NCI-H1694 (cell line): Measurements from ENCODE around the gene KTI12.
A peak's percentile ranks its signal among the peaks of the same experiment; 100 is the strongest.
"Not testable (repeated sequence)": the region's sequence is repeated elsewhere in the genome, so short reads cannot be mapped to it uniquely, and the experiment has no call there.

Experiments used
- DNase-seq: peaks from one replicate; lab custom pipeline; 2025; lab: John Stamatoyannopoulos, UW

The KTI12 gene

DNA sequence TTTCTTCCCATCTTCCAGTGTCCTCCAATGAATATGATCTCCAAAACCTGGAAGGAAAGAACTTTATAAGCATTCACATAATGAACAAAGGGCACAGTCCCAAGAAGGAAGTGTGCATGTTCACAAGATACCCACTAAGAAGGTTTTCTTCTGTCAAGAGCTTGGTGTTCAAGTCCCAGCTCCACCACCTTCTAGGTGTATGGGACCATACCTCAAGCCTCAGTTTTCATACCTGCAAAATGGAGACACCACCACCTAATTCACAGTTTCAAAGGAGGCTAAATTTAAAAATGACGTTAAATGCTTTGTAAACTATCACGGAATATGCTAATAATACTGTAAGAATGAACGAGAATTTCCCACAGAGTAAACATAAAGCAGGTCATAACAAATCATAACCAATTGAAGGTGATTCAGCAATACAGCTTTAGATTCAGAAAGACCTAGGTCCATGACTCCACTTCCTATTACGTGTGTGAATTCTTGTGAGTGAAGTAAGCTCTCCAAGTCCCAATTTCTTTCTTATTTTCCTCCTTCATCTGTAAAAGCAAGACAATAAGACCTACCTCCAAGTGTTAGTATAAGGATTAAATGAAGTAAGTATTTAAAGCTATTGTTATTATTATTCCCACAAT, 8.1 kb upstream of the KTI12 start:
- DNase-seq: no peak

DNA sequence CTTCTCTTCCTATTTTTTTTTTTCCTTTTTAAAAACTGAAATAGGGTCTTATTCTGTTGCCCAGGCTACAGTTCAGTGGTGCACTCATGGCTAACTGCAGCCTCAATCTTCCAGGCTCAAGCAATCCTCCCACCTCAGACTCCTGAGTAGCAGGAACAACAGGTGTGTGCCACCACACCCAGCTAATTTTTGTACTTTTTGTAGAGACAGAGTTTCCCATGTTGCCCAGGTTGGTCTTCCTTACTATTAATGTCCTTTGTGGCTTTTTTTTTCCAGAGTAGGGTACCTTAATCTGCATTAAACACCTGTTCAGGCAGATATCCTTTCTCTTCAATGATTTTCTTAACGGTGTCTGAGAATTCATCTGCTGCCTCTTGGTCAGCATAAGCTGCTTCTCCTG, 4.3 kb upstream of the KTI12 start:
- no peak for DNase-seq

DNA sequence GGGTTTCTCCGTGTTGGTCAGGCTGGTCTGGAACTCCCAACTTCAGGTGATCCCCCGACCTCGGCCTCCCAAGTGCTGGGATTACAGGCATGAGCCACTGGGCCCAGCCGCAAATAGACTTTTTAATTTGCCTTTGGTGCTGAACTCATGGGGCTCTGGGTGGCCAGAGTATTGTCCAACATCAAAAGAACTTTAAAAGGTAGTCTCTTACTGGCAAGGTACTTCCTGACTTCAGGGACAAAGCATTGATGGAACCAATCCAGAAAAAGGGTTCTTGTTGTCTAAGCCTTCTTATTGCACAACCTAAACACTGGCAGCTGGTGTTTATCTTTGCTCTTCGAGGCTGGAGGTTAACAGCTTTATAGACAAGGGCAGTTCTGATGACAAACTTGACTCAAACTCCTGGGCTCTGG, 3.8 kb upstream of the KTI12 start:
- DNase-seq: peak; percentile 13

DNA sequence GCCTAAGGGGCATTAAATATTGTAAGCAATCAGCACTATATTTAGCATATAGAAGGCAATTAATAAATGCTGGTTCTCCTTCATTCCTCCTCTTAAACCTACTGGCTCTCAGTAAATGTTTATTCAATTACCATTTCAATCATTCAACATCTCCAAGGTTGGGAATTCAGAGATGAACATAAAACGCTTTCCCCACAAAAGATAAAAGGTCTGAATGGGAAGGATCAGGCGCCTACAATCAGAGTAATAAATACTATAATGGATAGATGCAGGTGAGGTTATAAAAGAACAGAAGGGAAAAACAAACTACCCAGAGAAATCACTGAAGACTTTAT, 407 bp upstream of the KTI12 start:
- no peak for DNase-seq

DNA sequence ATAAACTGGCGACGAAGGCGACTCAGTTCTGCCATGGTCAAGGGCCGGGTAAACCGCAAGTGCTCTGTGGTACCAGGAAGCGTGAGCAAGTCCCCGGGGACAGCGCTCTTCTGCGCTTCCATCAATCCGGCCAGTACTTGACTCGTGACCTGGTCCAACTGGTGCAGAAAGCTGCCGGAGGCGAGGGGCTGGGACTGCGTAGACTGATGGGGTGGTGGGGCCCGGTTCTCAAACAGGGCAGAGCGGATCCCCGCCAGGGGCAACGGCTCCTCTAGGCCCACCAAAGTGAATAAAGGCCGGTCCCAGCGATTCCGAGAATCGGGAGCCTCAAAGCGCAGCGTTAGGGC, 852 bp downstream of the KTI12 start:
- DNase-seq: no peak

DNA sequence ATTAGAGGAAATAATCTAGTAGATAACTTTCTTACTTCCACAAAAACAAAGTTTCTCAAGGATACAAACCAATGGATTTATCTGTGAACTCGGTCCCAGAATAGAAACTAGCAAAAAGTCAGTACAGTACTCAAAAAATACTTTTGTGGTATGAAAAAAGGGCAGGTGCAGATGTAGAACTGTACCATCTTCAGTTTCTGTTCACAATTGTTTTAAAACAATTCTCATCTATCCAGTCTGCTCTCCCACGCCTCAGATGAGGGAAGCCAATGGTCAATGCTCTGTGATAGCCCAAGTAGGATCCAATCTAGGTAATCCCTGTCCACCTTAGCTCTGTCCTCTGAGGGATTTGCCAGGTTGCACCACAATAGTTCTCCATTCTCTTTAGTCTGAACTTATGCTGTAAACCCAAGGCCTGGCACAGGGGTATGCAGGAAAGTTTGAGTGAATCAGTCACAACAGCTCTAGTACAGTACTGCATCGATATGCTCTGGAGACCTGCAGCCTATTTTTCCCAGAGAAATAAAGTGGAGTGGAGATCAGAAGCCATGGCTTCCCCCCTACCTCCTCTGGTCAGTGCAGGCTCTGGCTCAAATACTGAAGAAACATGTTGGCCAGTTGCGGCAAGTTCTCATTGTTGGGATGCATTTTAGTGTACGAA, 1.4 kb downstream of the KTI12 start:
- no peak for DNase-seq

DNA sequence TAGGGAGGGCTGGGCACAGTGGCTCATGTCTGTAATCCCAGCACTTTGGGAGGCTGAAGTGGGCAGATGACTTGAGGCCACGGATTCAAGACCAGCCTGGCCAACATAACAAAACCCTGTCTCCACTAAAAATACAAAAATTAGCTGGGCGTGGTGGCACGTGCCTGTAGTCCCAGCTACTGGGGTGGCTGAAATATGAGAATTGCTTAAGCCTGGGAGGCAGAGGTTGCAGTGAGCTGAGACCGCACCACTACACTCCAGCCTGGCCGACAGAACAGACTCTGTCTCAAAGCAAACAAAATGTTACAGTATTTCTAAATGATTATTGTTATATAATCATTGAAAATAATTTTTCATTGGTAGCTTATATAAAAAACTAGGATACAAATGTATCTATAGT, 4.8 kb downstream of the KTI12 start:
- not testable (repeated sequence) for DNase-seq

DNA sequence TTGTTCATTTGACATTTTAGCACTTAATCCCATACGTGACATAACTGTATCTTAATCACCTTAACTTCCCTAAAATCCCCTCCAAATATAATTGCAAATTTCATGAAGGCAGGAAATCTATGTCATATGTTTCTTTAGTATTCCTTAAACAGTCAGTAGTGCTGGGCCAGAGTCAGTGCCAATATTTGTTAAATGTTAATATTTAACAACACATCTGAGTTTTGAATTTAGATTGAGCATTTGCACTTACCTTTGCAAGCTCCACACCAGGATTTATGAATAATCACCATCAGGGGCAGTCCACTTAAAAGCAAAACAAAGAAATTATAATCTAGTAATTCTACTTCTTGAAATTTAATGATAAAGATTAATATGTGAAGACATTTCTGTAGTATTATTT, 5.3 kb downstream of the KTI12 start:
- DNase-seq: no peak

DNA sequence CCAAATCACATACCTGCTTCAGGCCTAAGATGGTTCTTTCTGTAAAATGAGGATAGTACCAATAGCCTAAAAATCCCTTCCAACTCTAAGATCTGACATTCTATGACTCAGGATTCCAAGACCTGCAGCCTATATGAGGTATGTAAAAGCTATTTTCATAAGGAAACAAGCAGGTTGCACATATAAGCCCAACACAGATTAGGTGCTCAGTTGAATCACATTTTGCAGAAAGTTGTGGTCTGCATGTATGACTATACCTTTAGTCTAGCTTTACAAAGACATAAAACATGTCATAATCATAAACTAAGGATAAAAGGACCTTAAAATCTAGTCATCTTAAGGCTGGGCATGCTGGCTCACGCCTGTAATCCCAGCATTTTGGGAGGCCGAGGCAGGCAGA, 7.3 kb downstream of the KTI12 start:
- no peak for DNase-seq

DNA sequence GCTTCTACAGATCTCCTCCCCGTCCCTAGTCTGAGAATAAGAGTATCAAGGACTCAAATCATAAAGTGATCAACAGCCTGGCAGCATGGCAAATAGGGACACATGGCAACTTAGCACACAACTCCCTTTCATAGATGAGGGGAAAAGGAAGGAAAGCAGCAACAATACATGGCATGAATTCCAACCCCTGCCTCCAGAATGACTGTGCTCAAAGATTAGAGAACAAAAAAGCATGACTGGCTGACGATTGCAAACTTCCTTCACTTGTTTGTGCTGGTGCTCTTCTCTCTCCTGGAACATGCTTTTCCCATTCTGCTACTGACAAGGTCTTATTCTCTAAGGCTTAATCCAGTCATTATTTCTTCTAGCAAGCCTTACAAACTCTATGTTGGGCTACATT, 11.5 kb downstream of the KTI12 start:
- DNase-seq: no peak

DNA sequence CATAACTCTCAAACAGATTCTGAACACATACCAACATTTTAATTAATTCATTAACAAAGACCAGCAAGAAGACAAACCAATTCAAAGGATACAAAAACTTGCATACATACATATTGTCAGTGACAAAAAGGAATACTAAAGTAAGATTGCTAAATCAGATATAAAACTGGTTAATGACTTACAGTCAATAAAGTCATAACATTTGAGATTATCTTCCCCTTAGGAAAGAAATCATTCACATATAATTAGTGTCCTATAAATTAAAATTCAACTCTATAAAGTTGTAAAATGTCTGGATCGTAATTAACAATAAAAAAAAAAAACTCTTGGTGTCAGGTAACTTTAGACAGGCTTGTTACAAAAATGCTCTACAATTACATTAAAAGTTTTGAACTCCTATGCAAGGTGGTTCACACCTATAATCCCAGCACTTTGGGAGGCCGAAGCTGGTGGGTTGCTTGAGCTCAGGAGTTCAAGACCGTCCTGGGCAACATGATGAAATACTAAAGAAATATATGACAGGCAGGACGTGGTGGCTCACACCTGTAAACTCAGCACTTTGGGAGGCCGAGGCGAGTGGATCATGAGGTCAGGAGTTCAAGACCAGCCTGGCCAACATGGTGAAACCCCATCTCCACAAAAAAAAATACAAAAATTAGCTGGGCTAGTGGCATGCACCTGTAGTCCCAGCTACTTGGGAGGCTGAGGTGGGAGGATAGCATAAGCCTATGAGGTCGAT, 25.4 kb downstream of the KTI12 start:
- no peak for DNase-seq

DNA sequence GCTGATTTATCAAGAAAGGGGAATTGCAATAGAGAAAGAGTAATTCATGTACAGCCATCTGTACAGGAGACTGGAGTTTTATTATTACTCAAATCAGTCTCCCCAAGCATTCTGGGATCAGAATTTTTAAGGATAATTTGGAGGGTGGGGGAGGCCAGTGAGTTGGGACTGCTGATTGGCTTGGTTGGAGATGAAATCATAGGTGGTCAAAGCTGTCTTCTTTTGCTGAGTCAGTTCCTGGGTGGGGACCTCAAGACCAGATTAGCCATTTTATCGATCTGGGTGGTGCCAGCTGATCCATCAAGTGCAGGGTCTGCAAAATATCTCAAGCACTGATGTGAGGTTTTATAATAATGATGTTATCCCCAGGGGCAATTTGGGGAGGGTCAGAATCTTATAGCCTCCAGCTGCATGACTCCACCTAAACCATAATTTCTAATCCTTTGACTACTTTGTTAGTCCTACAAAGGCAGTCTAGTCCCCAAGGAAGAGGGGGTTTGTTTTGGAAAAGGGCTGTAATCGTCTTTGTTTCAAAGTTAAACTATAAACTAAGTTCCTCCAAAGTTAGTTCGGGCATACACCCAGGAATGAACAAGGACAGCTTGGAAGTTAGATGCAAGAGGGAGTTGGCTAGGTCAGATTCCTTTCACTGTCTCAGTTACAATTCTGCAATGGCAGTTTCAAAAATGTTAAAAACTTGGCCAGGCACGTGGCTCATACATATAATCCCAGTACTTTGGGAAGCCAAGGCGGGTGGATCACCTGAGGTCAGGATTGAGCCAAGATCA, 26.2 kb downstream of the KTI12 start:
- no peak for DNase-seq

DNA sequence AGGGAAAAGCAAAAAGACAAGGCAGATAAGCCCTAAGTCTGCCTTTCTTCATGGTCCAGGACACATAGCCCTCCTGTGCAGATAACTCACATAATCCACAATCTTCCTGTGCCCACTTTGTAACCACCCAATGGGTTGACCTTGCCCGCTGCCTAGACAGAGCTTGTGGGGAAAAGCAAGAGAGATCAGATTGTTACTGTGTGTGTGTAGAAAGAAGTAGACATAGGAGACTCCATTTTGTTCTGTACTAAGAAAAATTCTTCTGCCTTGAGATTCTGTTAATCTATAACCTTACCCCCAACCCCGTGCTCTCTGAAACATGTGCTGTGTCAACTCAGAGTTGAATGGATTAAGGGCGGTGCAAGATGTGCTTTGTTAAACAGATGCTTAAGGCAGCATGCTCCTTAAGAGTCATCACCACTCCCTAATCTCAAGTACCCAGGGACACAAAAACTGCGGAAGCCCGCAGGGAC, 27.5 kb downstream of the KTI12 start:
- not testable (repeated sequence) for DNase-seq

DNA sequence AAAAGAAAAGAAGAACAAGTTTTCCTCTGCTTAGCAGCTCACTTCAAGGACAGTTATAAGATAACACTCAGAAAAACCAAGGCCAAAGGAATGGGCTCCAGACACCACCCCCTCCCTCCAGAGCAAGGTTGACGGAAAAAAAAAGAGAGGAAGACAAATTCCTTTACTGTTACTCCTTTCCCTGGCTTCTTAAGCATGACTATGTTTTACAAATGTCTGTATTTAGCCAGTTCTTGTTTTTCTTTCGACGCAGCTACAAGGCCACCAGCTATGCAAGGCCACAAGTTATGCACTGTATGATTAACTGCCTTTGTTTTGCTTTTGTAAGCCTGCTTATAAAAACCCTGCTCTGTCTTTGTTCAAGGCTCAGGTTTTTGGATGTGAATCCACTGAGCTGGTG, 28.1 kb downstream of the KTI12 start:
- not testable (repeated sequence) for DNase-seq

DNA sequence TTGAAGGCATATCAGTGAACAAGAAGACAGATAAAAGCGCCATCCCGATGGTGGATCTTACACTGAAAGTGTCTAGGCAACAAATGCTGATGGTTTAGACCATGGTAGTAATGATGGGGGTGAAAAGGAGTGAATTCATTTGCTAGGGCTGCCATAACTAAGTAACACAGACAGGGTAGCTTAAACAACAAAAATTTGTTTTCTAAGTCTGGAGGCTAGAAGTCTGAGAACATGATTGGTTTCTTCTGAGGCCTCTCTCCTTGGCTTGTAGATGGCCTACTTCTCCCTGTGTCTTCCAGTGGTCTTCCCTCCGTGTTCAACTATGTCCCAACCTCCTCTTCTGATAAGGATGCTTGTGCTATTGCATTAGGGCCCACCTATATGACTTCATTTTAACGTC, 29.7 kb downstream of the KTI12 start:
- DNase-seq: no peak

DNA sequence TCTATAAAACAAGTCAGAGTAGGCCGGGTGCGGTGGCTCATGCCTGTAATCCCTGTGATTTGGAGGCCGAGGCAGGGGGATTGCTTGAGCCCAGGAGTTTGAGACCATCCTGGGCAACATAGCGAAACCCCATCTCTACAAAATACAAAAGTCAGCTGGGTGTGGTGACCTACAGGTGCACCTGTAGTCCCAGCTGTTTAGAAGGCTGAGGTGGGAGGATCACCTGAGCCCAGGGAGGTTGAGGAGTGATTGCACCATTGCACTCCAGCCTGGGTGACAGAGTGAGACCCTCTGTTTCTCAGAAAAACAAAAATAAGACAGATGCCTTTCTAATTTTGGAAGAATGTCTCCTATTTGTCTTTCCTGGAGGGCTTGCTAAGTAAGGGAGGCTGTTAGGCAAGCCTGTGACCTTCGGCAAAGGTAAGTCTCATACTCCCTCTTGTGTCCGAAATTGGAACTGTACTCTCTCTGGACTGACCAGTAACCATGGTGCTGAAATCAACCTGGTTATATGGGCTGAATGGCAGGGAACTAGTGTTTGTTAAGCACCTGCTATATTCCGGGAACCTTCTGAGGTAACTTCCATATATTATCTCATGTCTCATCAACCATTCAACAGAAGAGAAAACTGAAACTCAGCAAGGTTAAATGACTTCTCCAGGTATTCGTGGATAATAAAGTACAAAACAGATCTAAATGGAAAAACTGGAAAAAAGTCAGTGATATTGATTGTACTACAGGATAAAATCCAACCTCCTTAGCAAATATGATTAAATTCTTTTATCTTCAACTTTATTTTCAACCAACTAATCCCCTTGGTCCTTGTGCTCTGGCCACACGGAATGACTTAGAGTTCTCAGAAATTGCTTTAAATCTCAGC, 31.3 kb downstream of the KTI12 start:
- peak; percentile 96 for DNase-seq

DNA sequence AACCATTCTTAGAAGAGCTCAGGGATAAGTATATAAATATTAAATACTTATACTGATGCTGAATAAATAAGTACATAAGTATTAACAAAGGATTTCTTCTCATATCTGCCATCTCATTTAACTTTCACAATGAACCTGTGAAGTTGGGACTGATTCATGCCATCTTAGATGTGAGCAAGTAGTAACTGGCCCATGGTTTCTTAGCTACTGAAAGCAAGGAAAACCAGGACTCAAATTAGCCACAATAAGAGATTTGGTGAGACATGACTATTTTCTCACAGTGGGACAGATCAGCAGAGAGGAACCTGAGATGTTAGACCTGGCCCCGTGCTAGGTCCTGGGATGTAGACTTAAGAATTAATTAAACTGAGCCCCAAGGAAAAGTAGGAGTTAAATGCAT, 34.9 kb downstream of the KTI12 start:
- no peak for DNase-seq

DNA sequence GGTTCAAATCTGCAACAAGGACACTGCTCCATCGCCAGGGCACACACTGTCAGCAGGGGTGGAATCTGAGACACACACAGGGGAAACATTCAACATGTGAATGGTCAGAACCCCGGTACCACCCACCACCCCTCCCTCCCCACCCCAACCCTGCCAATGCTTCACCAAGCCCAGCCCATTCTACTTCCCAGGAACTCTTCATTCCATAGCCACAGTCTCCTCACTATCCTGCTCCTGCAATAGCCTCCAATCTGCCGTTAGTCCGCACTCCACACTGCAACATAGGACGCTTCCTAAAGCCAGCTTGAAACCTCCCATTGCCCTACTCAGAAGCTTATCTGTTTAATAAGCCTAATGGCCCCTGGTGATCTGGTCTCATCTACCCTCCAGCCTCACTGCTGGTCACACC, 35.6 kb downstream of the KTI12 start:
- DNase-seq: no peak

DNA sequence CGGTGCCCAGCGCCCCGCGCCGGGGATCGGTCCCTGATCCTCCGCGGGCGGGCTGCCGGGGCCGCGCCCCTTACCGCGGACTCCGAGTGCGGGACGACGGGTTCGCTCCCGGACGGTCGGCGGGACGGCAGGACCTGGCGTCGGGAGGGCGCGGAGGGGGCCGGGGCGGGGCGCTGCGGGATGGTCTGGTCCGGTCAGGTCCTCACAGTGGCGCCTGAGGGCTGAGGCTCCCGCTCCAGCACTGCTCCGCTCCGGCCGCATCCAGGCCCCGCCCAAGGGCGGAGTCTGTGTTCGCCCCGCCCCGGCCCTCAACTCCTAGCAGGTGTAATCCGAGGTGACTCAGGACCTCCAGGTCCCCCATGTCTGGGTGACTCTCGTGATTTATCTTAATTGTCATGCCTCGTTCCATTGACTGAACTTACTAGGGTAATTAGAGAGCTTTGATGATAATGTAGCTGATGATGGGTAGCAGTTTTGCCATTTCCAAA, 43.1 kb downstream of the KTI12 start, which contains the start of gene RAB3B:
Gene RAB3B (minus strand): TSS at position 223 of the 488 bp plus-strand sequence. CDS start 13,583 bp downstream, outside the sequence.
- no peak for DNase-seq

DNA sequence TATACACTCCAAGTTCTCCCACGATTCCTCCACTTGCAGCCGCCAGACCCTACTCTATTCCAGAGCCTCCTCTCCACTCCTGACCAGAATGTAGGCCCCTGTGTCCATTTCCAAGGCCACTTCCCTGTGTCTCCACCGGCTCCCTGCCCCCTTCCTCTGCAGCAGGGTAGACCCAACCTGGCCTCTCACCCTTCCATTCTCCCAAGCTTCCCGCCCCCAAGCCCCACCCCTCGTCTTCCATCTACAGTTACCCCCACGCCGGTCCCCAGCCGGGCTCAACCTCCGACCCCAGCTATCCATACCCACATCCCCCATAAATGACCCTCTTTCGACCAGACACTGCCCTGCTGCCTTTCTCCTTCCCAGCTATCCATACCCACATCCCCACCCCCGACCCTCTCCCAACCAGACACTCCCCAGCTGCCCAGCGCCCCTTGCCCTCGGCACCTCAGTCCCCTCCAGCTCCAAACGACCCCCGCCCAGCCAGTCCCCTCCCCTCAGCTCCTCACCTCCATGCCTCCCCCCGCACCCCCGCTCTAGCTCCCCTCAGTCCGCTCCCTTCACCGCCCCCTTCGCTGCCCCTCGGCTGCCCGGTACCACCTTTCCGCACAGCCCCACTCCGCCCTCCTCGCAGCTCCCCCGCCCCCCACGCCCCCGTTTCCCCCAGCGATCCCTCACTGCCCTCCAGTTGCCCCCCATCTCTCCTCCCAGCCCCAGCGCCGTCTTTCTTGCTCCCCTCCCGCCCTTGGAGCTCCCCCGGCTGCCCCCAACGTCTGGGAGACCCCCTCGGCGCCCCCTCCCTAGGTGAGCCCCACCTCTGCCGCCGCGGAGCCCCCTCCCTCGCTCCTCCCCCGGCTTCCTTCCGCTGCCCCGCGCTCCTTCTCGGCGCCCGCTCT, 43.8 kb downstream of the KTI12 start:
- DNase-seq: no peak
